ENCODE results near the gene CD7.

The CD7 gene

DNA sequence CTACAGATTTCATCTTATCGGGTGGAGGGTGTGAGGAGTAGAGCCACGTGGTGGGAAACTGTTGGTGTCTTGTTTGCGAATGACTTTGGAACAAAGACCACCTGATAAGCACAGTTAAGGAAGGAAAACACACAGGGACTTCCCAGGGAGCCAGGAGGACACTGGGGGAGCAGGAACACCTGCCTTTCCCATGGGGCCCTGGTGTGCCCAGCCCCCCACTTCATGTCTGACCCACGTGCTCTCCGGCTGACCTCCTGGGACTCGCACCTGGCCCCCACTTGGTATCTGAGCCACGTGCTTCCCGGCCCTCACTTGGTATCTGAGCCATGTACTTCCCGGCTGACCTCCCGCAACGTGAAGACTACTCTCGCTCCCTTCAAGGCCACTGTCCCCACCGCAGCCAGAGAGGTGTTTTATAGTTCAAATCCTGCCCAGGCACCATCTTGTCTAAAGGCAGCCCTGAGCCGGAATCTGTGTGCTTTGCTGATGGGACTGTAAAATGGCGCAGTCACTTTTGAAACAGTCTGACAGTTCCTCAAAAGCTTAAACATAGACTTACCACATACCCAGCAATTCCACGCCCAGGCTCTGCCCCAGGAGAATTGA lies 38.5 kb downstream of the CD7 start:
- no peak for DNase-seq (ENCODE audit: low read depth)

DNA sequence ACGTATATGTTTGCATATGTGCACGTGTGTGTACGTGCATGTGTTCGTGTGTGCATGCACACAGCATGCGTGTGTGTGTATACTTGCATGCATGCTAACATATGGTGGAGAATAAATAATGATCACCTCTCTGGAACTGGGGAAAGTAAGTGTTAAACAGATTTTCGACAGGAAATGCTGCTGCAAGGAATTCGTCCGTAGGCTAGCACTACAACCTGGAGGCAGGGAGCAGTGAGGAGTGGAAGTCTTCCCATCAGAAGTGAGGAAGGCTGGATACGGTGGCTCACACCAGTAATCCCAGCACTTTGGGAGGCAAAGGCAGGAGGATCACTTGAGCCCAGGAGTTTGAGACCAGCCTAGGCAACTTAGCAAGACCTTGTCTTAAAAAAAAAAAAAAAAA lies 39.1 kb downstream of the CD7 start:
- no peak for DNase-seq (ENCODE audit: low read depth)

DNA sequence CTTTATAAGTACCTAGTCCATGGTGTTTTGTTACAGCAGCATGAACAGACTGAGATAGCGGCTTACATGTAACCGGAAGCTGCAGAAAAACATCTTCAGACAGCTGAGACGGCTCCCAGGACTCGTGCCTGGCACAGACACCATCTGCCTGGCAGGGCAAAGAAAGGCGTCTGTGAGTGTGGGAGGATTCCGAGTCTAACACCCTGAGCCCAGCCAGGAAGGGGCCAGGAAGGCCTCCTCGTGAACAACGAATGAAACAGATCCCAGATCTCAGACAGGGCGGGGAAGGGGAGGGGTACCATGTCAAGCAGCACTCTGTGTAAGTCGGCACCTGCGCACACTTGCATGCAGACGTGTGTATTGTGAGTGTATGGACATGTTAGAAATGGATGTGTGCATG lies 39.6 kb downstream of the CD7 start:
- DNase-seq (ENCODE audit: low read depth): no peak

DNA sequence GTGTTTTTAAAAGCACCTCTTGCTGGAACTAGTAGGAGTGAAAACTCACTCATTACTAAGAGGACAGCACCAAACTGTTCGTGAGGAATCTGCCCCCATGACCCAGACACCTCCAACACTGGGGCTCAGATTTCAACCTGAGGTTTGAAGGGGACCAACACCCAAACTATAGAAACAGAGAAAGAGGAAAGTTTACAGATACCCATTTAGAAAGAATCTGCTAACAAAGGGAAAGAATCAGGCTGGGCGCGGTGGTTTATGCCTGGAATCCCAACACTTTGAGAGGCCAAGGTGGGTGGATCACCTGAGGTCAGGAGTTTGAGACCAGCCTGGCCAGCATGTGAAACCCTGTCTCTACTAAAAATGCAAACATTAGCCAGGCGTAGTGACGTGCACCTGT lies 40.5 kb downstream of the CD7 start:
- no peak for DNase-seq (ENCODE audit: low read depth)

DNA sequence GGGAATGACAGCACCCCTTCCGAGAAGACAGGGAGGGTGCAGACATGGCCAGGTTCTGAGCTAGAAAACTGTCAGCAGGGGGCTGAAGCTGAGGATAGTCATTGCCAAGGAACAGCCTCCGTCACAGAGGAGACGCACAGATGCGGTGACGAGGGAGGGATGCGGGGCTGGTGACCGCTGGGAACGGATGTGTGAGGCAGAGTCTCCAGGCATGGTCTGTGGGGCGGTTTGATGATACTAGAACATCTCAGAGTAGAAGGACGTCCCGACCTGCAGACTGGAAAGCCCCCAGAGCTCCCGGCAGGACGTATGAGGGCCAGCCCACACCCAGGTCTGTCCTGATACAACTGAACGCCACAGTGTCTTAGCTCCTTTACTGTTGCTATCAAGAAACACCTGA lies 42.1 kb downstream of the CD7 start:
- DNase-seq (ENCODE audit: low read depth): no peak

DNA sequence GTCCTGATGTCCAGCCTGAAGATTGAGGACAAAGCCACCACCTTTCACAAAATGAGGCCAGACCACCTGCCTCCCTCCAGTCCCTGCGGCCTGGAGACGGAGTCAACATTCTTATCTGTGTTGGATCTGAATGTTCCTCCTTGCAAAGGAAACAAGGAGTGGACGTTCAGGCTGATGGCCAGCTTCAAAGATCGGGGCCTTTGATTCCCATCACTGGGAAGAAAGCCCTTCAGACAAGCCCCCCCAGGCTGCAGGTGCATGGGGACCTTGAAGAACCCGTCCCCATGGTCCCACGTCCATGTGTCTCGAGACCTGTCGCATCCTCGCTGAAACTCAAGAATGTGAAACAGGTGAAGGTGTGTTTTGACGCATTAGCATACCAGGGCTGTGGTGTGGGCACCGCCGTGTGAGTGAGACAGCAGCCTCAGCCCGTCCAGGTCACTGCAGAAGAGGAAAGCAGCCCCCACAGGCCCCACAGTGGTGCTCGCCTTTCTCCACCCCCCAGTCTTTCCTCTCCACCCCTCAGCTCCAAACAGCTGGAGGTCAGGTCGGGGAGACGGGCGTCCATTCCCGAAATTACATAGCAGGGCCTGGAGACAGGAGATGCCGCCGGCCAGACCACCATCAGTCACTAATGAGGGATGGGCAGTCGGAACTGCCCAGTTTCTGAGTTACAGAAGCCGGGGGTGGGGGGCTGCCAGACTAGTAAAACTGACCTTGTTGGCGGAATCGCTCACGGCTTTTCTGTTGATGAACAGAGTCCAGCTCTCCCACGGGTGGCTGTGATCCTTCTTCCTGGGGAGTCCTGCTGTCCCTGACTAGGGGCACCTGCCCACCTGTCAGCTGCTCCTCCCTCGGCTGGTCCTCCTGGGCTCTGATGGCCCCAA lies 43.0 kb downstream of the CD7 start:
- DNase-seq (ENCODE audit: low read depth): no peak

DNA sequence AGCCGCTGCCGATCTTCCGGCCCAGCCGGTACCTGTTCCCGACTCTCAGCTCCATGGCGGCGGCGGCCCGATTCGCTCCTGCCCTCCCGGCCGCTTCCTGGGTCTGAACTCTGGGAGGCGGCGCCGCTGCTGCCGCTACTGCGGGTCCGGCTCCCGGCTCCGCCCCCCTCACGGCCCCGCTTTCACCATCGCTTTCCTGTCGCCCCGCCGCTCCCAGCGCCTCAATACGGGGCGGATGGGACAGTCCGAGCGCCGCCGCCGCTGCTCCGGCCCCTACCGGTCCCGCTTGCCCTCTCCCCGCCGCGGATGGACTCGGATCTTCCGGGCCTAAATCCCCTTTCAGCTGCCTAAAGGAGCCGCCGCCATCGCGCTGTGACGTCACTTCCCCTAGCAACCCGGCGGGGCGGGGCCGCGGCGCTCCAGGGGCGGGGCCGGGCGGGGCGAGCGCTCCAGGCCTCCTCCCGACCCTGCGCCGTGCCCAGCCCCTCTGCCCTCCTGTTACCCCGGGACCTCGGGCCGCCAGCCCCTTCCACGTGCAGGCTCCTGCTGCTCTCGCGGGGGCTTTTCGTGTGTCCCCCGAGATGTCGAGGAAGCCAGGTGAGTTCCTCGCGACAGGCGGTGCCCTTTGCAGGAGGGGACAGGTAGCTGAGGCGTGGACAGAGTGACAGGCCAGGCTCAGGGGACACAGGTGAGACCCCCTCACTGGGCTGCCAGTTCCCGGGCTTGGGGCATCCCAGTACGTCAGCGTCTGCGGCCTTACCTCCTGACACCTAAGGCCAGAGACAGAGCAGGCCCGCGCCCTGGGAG lies 43.9 kb downstream of the CD7 start, which contains the start of gene CSNK1D:
TSS of gene CSNK1D (minus strand) at position 374 of the 807 bp plus-strand sequence. CDS start at position 55, 319 bp downstream.
- peak; percentile 67 for DNase-seq (ENCODE audit: low read depth)

DNA sequence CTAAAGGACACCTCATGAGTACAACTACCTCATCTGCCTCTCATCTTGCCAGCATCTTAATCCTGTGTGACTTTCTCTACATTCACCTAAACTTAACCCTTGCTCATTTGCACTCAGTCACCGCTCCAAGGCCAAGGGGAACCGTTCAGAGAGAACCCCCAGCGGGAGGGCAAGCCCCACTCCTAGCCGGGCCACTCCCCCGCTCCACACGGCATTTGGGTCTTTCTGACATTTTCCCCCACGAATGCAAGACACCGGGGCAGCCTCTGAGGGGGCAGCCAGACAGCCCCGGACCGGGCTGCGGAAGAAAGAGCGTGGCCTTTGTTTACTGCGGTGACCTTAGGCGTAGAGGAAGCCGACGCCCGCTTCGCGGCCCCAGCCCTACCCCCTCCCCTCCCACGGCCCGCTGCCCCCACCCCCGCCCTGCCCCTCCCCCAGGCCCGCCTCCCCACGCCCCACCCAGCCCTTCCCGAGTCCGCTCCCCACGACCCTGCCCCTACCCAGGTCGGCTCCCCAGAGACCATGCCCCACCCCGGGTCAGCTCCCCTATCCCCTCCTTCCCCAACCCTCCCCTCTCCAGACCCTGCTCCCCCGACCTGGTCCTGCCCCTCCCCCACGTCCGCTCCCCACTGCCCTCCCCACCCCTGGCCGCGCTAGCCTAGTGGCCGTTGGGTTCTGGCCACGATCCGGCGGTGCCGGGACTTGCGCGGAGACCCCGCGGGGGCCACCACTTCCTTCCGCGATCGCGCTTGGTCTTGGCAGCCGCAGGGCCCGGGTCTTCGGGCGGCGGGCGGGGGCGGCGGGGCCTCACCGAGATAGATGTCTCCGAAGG lies 44.7 kb downstream of the CD7 start:
- no peak for DNase-seq (ENCODE audit: low read depth)

DNA sequence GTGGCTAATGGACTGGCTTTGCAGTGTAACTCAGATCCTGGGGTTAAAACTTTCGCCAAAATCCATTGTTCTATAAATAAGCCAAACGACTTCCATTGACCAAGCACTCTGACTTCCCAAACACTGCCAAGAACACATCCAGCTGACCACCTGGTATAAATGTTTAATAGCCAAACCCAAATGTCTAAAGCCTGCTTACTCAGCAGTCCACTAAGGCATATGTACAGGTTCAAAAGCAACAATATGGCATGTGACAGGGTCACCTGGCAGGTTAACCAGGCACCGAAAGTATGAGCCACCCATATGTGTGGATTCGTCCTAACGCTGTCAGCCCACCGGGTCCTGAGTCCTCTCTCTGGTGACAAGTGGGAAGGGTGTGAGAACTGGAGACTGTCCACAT lies 46.0 kb downstream of the CD7 start:
- no peak for DNase-seq (ENCODE audit: low read depth)

DNA sequence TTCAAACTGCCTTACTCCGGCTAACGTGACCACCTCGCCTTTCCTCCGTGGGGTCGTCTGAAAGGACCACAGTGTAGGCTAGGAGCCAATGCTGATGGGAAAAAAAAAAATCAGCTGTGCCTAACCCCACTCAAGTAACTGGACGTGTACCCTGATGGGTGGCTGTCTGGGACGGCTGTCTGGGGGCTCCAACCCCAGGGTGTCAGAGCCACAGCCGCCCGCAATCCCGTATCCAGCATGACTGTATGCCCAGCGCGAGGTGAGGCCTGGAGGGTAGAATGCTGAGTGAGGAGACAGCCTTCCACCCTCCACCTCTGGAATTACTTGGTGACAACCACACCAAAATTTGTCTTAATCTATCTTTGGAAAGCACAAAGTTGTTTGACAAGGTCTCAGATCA lies 46.8 kb downstream of the CD7 start:
- no peak for DNase-seq (ENCODE audit: low read depth)

DNA sequence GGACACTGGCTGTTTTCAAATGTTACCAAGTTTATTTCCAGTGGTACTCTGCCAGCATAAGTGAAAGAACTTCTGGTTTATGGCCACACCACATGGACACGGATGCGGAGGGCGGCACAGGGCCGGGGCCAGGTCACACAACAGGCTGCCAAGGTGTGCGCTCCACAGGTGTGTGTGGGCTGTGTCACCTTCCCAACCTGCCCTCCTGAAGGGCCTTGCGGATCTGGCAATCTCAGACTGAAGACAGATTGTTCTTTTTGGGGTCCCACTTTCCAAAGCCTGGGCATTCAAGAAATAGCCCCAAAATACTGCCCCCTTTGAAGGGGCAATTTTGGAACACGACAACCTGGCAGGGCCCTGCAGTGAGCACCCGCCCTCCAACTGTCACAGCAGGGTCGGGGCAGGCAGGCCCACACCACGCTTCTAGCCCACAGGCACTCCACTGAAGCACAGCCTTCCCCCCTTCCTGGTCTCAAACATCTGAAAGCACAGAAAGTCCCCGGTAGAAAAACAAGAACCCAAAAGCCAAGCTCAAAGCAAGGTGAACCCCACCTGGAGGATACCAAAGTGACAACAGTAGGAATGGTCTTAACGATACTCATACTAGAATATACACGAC lies 47.4 kb downstream of the CD7 start:
- DNase-seq (ENCODE audit: low read depth): no peak

DNA sequence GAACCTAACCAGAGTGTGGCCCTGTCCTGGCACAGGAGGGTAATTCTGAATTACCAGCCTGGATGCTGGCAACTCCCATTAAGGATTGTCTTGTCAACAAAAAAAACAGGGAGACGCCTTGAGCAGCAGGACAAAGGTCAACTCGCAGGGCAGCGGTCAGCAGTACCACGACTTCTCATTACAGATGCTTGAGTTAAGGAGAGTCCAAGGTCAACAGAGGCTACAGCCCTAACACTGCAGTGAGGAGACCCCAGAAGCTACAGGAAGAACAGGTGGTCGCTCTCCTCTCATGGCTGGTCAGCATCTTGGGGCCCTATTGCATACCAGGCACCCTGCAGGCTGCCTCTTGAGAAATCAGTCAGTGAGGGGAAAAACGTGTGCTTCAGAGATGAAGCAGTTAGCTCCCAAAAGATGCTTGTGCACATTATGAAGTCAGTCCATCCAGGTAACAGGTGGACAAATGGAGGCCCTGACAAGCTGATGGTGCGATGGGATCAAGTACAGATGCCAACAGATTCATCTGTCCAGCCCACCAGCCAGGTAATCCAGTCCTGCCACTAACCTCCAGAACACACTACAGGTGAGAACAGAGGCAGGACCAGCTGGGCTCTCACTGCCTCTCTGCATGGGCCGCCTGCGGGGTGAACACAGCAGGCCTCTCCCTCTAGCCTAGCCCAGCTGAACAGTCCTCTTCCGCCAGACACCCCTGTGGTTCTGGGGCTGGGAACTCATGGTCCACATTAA lies 48.1 kb downstream of the CD7 start:
- DNase-seq (ENCODE audit: low read depth): no peak

DNA sequence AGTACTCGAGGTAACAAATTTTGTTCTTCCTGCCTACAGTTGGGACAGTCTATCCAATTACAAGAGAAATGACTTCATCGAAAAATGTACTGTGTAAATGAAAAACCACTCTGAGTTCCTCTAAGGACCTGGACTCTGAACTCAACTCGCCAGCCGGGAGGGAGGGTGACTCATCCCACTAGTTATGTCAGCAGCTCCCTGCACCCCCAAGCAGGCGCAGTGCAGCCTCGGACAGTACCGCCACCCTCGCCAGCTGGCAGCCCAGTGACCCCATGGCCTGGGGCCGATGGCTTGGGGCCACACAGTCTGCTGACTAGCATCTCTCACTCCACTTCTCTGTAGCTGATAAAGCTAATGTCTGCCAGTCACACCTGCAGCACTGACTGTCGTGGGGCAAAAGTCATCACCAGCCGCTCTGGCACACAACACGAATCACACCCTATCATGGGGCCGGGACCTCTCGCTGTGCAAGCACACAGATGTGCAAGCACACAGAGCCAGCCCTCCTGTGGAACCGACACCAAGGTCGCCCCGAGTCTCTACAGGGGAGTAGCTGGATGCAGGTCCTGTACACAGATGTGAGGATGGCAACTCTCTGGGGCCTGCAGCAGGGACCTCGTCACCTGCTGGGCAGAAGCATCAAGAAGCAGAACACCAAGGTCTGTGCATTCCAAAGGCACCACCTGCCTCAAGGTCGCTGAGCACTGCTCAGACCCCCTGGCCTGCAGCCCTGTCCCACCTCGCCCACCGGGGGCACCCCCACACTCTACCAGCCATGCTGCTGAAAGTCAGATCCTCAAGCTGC lies 49.6 kb downstream of the CD7 start:
- peak; percentile 91 for DNase-seq (ENCODE audit: low read depth)

DNA sequence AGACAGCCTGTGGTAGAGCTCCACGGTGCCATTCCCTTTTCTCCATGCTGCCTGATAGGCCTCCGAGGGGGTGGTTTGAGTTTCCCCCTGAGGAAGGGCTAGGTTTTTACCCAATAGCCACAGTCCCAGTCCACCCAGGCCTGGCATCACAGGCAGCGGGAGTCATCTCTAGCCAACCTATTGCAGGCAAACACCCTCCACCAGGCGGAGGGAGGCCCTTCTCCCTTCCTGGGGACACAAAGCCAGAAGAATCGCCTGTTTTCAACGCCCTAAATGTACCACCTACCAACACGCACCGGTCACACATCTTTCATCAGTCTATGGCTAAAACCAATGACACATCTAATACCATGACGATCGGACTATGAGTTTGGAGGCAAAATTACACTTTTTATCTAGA lies 51.3 kb downstream of the CD7 start:
- no peak for DNase-seq (ENCODE audit: low read depth)

Data from GM04504 (cell line).